Activated naive CD4-positive, alpha-beta T cell treated with anti-CD3 and anti-CD28 coated beads, Interleukin-2, amount 50 U/mL, for 16 hours (primary cell): ENCODE measurements around the gene MLKL.
A peak's percentile ranks its signal among the peaks of the same experiment; 100 is the strongest.
"Not testable (repeated sequence)": the region's sequence is repeated elsewhere in the genome, so short reads cannot be mapped to it uniquely, and the experiment has no call there.

Experiments used
- DNase-seq: peaks from one replicate; pipeline ENCODE4 v3.0.0-alpha.2; 2020

MLKL gene

DNA sequence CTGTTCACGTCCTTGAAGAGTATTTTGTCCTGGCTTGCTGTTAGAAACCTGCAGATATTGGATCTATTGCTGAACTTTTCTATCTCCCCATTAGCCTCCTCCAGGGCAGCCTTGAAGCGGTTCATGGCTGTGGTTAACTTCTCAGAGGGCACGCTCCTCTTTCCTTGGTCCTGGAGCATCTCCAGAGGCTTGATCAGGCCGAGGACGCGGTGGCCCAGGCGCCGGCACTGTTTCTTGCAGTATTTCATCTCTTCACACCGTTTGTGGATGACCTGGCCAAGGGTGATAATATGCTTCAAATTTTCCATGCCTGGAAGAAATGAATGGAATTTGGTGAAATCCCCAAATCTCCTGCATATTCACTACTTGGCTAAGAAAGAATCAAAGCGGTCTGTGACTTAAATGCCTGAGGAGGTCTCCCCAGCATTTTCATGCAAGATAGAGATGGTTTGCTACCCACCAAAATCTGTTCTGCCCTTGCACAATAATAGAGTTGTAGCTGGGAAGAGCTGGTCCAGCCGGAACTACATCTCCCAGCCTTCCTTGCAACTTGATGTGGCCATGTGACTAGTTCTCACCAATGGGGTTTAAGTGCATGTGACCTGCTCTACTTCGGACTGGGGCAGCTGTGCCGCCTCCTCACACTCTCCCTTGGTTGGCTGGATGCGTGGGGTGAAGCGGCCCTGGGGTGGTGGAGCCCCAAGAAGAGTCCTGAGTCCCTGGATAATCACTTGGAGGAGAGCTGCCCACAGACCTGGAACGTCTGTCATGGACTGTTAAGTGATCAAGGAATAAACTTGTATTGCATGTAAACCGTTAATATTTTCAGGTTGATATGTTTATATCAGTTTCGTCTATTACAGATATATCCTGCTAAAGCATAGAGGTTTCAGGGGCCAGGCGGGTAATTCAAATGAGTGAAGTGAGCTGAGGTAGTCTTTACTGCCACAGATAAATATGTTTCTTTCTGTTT, 4.9 kb downstream of the MLKL start:
- DNase-seq = peak; percentile 42

DNA sequence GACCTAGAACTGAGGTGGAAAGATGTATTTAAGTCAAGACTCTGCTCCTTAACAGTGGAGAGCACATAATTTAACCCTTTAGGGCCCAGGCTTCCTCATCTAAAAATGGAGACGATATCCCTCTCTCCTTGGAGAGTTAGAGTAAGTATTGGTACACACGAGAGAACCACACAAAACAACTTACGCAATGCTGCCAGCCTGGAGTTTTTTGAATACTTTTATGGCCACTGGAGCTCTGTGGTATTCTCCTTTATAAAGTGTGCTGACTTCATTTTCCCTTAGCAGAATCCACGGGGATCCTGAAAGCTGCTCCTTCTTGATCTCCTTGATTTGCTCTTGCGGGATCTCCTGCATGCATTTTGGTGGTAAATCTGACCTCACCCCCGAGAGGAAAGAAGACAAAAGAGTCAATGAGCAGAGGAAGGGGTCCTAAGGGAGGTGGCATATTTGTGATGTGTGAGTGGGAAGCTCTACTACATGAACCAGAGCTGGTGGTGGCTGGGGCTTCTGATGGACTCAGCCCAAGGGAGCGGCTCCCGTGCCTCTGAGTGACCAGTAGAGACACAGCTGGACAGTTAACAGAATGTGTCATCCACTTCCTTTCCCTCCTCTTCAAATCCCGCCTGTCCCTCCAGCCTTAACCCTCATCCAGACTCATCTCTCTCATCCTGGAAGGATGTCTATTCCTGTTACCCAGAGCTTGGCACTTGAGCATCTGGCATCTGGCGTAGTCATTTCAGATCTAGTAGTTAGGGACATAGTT, 9.4 kb downstream of the MLKL start:
- DNase-seq = no peak

DNA sequence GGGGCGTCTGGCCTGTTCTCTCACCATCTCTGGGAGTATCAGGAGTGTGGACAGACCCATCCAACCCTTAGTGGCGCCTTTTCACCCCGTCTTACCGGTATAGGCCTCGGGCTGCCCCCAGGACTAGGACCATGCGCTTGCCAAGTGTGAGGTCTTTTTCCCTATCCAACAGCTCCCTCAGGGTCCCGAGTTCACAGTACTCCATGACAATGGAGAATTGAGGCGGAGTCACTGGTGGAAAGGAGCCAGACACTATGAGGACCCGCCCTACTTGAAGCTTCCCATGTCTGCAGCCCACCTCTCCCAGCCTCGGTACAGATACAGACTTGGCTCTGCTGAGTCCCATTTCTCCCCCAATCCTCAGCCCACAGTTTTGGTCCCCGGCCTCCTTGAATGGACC, 18.1 kb downstream of the MLKL start:
- DNase-seq = no peak

DNA sequence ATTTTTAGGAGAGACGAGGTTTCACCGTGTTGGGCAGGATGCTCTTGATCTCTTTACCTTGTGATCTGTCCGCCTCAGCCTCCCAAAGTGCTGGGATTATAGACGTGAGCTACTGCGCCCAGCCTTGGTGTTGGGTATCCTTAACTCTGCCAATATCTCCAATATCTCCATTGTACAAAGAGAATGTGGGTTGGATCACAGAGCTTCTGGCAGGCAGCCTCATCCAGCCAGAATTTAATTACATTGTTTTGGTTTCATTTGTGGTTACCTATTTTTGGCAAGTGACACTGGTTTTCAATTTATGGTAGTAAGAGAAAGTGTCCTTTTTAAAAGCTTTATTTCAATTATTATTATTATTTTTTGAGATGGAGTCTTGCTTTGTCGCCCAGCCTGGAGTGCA, 20.0 kb downstream of the MLKL start:
- no peak for DNase-seq

DNA sequence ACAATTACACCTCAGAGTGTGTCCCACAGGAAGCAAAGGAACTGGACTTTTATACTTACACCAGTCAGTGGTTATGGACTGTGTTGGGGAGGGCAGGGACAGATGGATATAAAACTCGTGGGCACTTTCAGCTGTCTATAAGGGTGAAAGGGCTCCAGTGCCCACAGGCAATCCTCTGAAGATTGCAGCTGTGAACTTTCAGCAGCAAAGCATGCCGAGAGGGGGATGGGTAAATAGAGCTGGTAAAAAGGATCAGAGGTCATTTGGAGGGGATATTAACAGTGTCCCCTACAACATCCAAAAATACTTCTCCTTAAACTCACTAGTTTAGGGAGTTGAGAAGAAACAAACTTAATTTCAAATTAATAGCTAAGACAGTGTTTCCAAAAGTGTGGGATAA, 20.7 kb downstream of the MLKL start:
- no peak for DNase-seq

DNA sequence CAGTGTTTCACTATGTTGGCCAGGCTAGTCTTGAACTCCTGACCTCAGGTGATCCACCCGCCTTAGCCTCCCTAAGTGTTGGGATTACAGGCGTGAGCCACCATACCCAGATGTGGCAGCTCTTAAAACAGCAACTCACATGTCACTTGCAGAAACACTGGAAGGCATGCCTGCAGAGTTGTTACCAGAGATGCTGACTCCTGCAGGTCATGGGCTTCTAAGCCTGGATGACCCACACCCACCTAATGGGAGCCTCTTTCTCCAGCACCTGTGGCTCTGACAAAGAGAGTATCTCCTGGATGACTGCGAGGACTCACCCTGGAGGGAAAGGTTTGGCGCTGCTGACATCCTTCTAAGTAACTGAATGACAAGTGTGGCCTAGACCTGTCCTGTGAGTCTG, 22.8 kb downstream of the MLKL start:
- DNase-seq = no peak

DNA sequence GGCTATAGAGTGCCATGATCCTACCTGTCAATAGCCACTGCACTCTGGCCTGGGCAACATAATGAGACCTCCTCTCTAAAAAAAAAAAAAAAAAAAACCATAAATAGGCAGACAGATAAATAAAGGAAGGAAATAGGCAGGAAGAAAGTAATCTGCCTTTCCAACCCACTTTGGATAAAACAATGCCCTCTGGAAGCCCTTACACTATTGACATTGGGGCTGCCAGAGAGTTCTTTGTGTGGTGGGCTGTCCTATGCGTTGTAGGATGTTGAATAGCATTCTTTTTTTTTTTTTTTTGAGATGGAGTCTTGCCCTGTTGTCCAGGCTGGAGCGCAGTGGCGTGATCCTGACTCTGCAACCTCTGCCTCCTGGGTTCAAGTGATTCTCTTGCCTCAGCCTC, 26.8 kb downstream of the MLKL start:
- no peak for DNase-seq

DNA sequence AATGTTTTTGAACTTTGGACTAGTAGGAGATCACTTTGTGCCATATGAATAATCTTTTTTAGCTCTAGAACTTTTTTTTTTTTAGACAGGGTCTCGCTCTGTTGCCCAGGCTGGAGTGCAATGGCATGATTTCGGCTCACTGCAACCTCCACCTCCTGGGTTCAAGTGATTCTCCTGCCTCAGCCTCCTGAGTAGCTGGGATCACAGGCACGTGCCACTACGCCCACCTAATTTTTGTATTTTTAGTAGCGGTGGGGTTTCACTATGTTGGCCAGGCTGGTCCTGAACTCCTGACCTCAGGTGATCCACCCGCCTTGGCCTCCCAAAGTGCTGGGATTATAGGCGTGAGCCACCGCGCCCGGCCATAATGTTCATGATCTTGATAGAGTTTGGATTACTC, 31.8 kb downstream of the MLKL start:
- not testable (repeated sequence) for DNase-seq

DNA sequence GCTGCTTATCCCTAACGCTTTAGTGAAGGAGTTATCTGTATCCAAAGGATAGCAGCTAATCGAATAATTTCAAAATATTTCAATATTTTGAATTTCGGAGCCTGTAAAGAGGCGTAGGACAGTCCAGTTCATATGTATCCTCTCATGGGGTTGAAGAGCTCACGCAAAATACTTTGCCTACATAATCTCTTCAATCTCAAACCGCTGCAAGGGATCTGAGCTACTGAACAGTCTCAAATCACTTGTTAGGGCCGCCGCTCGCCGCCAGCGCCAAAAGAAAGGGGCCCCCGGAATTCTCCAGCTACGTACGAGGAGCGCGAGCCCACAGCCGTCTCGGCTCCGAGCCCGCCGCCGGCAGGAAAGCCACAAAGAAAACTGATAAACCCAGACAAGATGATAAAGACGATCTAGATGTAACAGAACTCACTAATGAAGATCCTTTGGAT, 33.4 kb downstream of the MLKL start:
- DNase-seq = no peak

DNA sequence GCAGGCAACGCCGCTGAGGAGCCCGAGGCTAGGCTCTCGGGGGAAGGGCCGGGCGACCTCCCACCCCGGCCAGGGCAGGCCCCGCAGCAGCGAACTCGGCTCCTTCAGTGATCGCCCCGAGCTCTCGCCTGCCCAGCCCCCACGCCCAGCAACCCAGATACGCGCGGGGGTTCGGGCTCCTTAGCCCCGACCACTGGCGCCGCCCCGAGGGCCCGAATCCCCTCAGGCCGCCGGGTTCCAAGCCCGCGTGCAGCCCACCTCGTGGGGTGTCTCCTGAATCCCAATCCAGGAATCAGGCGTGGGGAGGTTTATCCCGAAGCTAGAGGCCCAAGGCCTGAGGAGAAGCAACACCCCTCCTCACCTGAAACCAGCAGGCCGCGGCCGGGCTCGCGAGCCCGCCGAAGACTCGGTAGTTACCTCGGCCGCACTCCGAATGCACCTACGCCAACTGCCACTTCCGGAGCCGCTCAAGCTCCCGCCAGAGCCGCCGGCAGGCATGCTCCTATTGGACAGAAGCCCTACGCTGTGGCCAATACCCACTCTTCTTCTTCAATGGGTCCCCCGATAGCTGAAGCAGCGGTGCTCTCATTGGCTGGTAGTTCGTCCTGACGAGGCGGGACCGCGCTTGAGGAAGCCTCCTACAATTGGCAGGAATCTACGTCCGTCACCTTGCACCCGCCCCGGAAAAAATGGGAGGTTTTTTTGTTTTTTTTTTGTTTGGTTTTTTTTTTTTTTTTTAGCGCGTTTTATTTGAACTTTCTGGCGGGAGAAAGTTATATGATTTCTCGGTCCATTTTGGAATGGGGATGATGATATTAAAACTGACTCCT, 34.0 kb downstream of the MLKL start, which contains the start of gene RFWD3:
RFWD3 (minus strand) TSS at position 453 of the 830 bp plus-strand sequence. CDS start 5,428 bp downstream, outside the sequence.
- peak; percentile 95 for DNase-seq

DNA sequence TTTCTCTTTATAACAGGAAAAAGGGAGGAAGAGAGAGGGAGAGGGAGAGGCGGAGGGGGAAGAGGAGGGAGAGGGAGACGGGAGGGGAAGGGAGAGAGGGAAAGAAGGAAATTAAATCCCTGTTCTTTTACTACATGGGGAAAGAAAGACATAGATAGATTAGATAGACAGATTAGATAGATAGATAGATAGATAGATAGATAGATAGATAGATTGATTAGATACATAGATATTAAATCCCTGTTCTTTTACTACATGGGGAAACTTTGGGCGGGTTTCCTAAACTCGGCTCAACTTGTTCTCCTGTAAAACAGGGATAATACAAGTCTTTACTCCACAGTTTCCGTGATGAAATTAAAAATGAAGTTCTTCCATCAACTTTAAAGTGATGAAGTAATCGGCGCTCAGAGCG, 34.6 kb downstream of the MLKL start:
- DNase-seq = no peak

DNA sequence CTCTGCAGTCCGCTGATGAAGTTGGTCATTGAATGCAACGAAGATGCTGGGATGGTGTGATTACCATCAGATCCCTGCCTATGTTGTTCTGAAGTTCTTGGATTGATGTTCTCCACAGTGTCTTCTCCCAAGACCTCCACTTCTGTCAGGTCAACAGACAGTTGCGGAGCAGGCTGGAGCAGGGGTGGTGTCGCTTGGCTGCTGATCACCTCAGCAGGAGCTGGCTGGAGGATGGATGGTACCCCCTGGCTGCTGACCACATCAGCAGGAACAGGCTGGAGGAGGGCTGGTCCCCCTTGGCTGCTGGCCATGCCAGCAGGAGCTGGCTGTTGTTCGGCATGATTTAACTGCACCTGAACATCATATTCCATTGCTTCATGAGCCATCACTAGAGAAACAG, 39.6 kb downstream of the MLKL start:
- DNase-seq = no peak

DNA sequence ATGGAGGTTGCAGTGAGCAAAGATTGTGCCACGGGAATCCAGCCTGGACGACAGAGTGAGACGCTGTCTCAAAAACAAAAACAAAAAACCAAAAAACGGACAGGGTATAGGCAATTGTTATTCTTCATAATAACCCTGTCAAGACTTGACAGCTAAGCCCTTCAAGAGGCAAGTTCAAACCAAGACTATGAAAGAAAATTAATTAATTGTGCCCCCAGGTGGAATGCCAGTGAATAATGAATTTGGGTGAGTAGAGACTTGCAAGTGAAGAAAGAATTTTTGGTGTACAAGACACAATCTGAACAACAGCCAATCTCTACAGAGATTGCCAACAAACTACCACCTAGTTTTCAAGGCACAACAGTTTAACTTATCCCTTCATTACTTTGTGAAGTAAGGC, 40.3 kb downstream of the MLKL start:
- no peak for DNase-seq

DNA sequence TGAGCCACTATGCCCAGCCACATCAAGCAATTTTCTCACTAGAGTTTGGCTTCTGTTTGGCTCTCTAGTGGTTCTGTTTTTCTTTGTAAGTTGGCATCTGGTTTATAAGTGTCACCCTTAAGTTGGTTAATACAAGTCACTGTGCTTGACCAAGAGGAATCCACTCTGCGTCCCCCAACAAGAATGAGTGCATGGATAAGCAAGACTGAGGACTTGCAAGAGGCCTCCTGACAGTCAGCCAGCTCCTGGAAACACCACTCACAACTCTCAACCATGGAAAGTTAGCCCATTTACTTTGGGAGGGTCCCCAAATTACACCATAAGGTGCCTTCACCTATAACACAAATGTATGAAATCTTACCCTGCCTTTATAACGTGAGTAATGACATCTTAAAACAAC, 41.6 kb downstream of the MLKL start:
- no peak for DNase-seq

DNA sequence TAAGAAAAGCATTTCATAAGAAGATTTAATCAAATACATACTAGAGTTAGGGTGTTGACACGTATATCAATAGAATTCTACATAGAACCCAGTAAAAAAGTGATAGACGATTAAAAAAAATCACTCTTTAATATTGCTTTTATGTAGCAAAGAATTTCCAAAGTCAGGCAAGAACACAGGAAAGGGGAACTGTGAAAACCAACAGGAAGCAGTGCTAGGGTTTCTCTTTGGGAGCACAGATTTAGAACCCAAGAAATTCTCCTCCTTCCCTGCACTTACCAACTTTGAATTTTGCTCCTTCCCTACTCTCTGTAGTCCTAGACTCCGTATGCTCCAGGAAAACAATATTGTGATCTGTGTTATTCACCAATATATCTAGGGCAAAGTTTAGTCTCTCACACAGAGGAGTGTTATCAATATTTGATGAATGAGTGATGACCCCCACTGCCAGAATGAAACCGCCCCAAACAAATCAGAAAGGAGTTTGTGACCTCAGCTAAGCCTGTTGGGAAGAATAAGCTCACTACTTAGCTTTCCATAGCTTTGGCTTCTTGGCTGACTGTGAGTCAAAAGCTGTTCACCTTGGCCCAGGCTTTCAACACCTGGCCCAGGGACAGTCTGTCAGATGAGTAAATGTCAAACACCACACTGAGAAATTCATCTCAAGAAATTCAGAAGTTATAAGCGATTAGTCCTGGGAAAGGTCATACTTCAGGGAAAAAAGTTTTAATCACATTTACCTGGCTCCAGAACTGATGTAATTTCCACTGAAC, 42.6 kb downstream of the MLKL start:
- no peak for DNase-seq

DNA sequence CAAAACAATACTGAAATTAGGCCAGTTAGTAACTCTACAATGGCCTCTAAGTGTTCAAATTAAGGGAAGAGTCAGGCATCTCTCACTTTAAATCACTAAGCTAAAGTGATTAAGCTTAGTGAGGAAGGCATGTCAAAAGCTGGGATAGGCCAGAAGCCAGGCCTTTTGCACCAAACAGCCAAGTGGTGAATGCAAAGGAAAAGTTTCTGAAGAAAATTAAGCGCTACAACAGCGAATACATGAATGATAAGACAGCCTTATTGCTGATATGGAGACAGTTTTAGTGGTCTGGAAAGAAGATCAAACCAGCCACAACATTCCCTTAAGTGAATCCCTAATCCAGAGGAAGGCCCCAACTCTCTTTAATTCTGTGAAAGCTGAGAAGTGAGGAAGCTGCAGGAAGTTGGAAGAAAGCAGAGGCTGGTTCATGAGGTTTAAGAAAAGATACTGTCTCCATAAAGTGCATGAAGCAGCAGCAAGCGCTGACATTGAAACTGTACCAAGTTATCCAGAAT, 46.1 kb downstream of the MLKL start:
- no peak for DNase-seq

DNA sequence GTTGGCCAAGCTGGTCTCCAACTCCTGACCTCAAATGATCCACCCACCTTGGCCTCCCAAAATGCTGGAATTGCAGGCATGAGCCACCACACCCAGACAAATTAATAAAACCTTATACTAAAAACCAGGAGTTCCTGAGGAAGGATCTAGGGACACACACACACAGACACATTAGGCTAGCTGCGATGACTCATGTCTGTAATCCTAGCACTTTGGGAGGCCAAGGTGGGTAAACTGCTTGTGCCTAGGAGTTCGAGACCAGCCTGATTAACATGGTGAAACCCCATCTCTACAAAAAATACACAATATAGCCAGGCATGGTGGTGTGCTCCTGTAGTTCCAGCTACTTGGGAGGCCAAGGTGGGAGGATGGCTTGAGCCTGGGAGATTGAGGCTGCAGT, 47.8 kb downstream of the MLKL start:
- DNase-seq = not testable (repeated sequence)

DNA sequence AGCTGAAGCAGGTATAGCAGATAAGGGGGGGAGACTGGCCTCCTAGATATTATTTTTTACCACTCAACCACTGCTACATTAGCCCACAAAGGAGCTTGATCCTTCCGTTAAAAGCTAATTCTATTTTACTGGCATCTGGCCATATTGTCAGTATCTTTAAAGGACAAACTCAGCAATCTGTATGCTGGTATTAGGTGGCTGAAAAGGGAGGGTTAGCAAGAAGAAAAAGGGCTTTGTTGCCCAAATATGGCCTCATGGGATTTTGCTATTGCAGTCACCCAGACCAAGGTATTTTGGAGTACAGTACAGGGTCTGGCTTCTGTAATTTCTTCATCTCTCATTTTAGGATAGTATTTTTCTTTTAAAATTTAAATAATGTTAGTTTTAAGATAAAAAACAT, 48.4 kb downstream of the MLKL start:
- DNase-seq = no peak

DNA sequence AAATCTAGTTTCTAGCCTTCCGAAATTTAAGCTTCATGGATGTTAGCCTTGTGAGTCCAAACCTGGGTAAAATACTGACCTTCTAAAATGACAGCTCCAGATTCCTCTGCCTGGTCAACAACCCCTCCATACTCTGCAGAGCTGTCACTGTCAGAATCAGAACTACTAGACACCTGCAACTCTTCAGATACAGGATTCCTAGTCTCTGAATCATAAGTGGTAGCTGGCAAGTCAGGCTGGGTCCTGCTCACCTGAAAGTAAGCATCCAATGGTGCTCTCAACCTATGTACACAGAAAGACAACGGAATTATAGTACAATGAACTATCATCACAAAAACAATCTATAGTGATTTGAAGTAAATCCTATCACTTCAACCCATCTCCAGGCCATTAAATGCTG, 48.8 kb downstream of the MLKL start:
- no peak for DNase-seq

DNA sequence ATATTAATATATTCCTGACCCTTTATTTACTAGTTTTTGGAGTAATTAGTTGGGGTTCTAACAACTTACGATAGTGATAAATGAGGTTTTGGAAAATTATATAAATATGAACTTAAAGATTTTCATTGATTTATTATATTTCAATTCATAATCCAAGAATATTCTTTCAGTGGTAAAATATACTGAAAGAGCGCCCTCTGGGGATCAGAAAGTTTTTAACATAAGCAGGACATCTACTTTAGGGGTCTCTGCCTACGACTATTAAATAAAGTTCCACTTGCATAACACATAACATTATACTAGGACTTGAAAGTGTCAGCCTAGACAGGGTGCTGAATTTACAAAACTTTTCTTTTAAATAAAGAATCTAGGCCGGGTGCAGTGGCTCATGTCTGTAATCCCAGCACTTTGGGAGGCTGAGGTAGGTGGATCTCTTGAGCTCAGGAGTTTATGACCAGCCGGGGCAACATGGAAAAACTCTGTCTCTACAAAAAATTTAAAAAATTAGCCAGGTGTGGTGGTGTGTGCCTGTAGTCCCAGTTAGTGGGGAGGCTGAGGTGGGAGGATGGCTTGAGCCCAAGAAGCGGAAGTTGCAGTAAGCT, 49.6 kb downstream of the MLKL start:
- no peak for DNase-seq

DNA sequence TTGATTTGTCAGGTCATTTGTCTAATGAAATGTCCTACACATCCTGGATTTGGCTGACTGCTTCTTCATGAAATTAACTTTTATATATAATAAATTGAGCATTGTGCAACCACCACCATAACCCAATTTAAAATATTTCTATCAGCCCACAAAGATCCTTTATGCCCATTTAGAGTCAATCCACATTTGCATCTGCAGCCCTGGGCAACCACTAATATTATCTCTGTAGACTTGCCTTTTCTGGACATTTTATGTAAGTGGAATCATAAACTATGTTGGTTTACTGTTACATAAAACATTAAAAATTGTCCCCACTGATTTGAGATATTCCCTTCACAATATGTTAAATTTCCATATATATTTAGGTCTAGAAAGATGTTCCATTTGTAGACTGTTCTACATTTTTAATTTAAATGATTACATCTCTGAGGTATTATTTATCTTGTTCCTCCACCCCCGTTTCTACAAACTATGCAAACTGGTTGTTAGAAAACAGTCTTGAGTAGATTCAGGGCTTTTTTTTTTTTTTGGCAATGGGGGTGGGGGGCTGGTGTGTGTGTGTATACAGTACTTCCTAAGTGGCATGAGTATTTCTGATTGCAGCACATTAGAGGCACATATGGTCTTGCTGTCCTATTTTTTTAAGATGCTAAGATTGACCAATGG, 50.7 kb downstream of the MLKL start:
- DNase-seq = no peak
